Right forelimb (tissue), 1 donor: ENCODE results near the gene HOXD13.

Experiments used
- DNase-seq: peaks from one replicate; pipeline ENCODE4 v3.0.0-alpha.2; 2018

HOXD13 gene

GRCh38 chr2:176106581-176107539, 14.3 kb downstream of the HOXD13 start, which contains the start of gene HOXD11:
TSS of gene HOXD11 (plus strand) at chr2:176107280. CDS start at chr2:176107356, 76 bp downstream.
- DNase-seq: peak; percentile 78

GRCh38 chr2:176107731-176108181, 15.2 kb downstream of the HOXD13 start:
- DNase-seq: no peak

DNA sequence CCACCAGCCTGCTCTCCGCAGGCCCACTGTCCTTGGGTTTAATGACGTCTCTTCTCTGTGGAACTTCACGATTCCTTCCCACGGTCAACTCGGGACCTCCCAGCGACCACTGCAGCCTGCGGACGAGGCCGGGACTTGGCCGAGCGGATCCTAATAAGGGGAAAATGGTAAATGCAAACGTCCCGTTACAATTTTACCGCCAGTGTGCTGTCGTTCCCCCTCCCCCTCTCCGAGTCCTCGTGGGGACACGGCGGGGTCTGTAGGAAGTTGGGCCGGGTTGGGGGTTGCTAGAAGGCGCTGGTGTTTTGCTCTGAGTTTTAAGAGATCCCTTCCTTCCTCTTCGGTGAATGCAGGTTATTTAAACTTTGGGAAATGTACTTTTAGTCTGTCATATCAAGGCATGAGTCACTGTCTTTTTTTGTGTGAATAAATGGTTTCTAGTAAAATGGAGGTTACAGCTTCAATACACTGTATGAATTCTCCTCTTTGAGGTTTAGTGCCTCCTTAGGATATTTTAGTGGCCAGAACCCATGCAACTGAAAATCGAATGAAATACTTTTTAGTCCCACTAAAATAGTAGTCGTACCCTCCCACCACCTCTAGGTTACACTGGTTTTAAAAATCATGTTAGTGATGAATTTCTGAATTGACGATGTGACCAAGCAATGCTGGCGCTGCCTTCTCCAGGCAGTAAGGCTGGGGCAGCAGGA, 16.8 kb downstream of the HOXD13 start:
- no peak for DNase-seq

DNA sequence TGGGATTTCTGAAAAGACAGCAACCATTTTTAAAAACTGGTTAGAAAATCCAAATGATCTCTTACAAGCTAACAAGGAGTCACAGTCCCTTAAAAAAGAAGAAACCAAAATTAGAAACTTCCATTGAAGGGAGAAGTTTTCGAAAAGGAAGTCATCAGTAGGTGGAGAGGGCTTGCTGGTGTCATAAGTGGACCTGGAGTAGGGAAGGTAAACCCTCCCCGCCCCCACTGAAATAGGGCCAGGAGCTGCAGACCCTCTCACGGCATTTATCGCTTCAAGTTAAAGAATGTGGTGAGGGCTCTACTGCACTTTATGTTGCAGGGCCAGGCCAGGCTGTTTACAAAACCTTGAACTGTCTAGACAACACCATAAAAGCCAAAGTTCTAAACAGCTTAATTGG, 17.4 kb downstream of the HOXD13 start:
- no peak for DNase-seq

DNA sequence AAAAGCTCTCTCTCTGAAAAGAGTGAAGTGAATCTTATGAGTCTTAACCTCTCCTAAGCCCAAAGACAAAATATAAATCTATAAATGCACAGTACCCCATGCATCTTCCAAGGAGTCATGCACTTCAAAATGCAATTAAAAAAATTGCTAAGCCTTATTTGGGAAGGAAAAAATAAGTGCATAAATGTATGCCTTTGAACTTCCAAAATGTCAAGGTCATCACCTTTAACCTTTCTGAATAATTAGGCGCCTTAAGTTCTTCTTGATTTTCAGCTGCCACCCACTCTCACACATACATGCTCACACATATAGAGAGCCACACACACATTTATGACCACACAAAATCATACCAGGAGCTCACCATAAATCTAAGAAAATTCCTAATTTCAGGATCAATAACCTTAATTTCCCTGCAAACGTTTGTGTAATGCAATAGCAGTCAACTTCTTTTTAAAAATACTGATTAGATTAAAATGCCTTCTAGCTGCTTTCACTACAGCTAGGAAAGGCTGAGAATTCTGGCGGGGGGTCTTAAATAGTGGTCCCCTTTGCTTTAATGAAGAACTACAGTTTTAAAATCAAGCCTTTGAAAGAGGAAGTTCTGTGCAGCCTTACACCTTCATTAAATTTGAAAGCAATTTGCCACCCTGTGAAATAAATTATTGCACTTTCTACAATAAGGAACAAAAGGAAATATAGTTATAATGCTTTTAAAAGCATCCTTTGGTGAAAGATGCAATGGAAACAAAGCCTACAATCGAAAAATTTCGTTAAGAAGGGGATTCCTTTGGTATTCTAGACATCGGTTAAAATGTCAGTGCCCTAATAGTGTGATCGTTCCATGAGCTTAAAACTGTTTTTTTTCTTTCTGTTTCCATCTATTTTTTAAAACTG, 18.1 kb downstream of the HOXD13 start:
- DNase-seq: no peak

DNA sequence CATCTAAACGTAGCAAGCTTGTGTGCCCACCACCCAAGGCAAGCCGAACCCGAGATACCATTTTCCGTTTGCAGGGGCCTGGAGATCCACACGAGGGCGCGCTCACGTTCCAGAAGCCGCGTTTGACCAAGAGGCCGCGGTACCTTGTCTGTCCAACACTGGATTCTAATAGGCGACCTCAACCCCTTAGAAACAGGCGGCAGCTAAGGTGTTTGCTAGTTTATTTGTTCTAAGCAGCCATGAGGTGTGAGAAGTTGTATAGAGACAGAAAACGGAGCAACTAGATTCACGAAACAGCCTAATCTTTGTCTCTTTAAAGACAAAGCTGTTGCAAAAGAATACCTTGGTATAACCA, 18.8 kb downstream of the HOXD13 start:
- peak; percentile 90 for DNase-seq

GRCh38 chr2:176111846-176112374, 19.4 kb downstream of the HOXD13 start:
- no peak for DNase-seq

- DNase-seq: peak; percentile 74
Observed at GRCh38 chr2:176112375-176113302, 20.1 kb downstream of the HOXD13 start.

- DNase-seq: no peak
Observed at GRCh38 chr2:176114120-176114929, 21.8 kb downstream of the HOXD13 start.

DNA sequence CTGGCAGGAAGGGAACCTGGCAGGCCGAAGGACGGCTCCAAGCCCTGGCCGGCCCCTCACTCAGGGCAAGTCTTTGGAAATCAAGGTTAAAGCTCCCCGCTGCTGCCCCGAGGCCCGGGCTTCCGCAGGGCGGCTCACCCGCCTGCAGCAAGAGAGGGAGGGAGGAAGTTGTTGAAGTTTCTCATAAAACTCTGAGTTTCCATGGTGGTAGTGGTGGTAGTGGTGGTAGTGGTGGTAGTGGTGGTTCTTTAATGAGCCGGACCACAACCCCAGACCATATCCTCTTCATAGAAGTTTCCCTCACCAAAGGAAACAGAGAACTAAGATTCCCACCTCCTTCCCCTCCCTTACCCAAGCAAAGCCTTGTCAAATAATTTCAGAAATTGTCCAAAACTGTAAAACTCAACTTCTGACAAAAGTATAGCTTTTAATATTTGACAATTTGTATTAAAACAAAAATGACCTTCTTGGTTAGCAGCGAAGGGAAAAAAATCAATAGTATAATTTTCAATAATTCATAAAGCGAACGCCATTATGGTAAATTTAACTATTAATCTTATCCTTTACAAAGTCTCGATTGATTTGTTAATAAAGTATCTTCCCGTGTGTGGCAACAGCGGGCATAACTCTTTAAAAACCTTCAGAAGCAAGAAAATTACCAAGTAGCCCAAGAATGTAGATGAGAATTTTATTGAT, 22.6 kb downstream of the HOXD13 start:
- no peak for DNase-seq

- peak; percentile 92 for DNase-seq
Observed at GRCh38 chr2:176115883-176116813, 23.6 kb downstream of the HOXD13 start, which contains the start of gene HOXD10. TSS of gene HOXD10 (plus strand) at chr2:176116778. CDS start at chr2:176116834, 56 bp downstream.

- peak; percentile 49 for DNase-seq
Observed at GRCh38 chr2:176117162-176117822, 24.8 kb downstream of the HOXD13 start.

- peak; percentile 53 for DNase-seq
Observed at GRCh38 chr2:176117823-176118371, 25.4 kb downstream of the HOXD13 start.

GRCh38 chr2:176118601-176119339, 26.2 kb downstream of the HOXD13 start:
- peak; percentile 76 for DNase-seq

DNA sequence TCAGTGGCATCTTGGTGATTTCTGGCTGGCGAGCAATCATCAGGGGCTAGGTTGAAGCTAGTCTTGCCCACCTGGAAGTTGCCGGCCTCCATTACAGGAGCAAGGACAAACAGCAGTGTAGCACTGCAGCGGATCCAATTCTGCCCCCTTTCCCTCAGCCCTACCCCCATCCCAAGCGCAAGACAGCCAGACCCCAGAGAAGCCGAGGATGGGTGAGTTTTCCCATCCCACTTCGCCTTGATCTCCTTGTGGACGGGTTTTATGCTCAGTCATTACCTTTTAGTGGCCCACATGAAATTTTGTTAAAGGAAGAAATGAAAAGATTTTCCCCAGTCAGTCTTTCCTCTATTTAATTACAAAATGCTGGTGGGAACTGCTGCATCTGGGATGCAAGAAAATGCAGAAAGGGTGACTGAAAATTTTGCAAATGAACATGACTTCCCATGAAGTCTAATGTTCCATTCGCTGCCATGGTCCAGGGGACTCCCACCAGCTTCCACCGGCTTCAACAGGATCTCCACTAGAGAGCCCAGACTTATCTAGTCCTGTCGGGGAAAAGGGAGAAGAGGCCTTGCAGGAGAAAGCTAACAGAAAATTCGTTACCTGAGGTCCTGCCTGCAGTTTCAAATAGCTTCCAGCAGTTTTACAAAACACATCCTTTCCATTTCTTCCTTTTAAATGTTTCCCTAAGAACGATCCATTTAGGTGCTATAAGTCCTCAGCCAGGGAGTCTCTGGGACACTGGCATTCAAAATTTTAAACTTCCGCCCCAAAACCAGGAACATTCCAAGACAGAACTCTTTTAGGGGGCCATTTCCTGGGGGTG, 28.1 kb downstream of the HOXD13 start:
- DNase-seq: no peak
